ENCODE results near the gene YWHAH. TPM values are rescaled to one million over a fixed set of nuclear protein-coding genes. Genes with fewer than 3 reads are reported as not detected.

YWHAH gene
- total and polyA plus RNA-seq, 2 of the 8 experiments (the other 6 are each of a cell fraction or from before 2014, with no cell fraction given), result 146 to 247 TPM

GRCh38 chr22:31923747-31924146, 20.6 kb upstream of the YWHAH start (continued):
- TF ChIP-seq KDM4A (IDR thresholded peaks at IDR 0.05; ENCODE audit: low read depth, low read length, severe bottlenecking), result no peak
- TF ChIP-seq E2F6 (IDR thresholded peaks at IDR 0.05), result no peak
- no peak for TF ChIP-seq ATF2 (IDR thresholded peaks at IDR 0.05; ENCODE audit: low read length)
- no peak for TF ChIP-seq TAF1 (IDR thresholded peaks at IDR 0.05; ENCODE audit: low read depth, low read length)
- TF ChIP-seq NRF1 (IDR thresholded peaks at IDR 0.05; ENCODE audit: low read depth, low read length), result no peak

All from H1 (cell line).